ENCODE data around the gene DCTN5.

Gene DCTN5

GRCh38 chr16:23694644-23695373, 53.5 kb downstream of the DCTN5 start:
- H3K36me3 ChIP-seq (ENCODE audit: insufficient read depth, low read length) = peaks cover 3% of the 10 kb centered on the region
- peak overlapping the region; percentile 56 for H3K9ac ChIP-seq (ENCODE audit: low read depth, low read length)

DNA sequence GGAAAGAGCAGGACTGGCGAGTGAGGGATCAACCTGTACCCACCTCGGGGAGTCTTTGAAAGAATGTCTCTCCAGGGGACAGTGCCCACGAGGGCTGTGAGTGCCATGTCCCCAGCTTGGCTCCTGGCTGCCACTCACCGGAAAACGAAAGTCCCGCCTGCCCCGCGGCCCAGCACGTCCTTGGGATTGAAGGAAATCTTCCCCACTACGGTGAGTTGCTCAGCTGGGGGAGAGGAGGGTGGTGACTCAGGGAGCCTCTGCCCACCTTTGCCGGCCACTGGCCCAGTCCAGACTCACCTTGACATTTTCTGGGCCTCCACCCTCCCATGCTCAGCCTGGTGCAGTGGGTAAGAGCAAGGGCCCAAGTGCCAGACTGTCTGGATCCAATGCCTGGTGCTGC, 54.5 kb downstream of the DCTN5 start:
- Histone ChIP-seq H3K9ac (ENCODE audit: low read depth, low read length) (peak overlapping the region; percentile 56; the same call in 1 of the 2 replicates), H3K4me1 (ENCODE audit: insufficient read depth, low read length) (peaks cover 2% of the 10 kb centered on the region; the same call in 1 of the 2 replicates), H3K36me3 (ENCODE audit: insufficient read depth, low read length) (no peaks in the 10 kb centered on the region; the same call in 1 of the 2 replicates), H3K9me3 (ENCODE audit: control insufficient read depth, insufficient read depth, low read length) (no peaks in the 10 kb centered on the region)

More at GRCh38 chr16:23694644-23695373, 53.5 kb downstream of the DCTN5 start:
- Histone ChIP-seq H3K9me3 (ENCODE audit: control insufficient read depth, insufficient read depth, low read length) (no peaks in the 10 kb centered on the region), H3K4me1 (ENCODE audit: insufficient read depth, low read length) (no peaks in the 10 kb centered on the region)

GRCh38 chr16:23699100-23699499, 57.8 kb downstream of the DCTN5 start:
- Histone ChIP-seq H3K36me3 (ENCODE audit: insufficient read depth, low read length) (no peaks in the 10 kb centered on the region), H3K9me3 (ENCODE audit: control insufficient read depth, insufficient read depth, low read length) (no peaks in the 10 kb centered on the region), H3K4me1 (ENCODE audit: insufficient read depth, low read length) (peaks cover 7% of the 10 kb centered on the region; the same call in 1 of the 2 replicates), H3K9ac (ENCODE audit: low read depth, low read length) (no peak overlapping the region)

DNA sequence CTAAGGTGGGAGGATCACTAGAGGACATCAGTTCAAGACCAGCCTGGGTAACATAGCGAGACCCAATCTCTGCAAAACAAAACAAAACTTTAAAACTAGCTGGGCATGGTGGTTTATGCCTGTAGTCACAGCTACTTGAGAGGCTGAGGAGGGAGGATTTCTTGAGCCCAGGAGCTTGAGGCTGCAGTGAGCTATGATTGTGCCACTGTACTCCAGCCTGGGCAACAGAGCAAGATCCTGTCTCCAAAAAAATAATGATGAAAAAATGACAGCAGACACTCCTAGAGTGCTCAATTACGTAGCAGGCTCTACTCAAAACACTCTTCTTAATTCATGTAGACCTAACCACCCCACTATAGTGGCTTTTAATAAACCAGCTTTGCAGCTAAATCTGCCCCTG, 58.8 kb downstream of the DCTN5 start:
- peak overlapping the region; percentile 8; the same call in 1 of the 2 replicates for H3K9ac ChIP-seq (ENCODE audit: low read depth, low read length)
- no peaks in the 10 kb centered on the region for H3K36me3 ChIP-seq (ENCODE audit: insufficient read depth, low read length)
- no peaks in the 10 kb centered on the region for H3K9me3 ChIP-seq (ENCODE audit: control insufficient read depth, insufficient read depth, low read length)
- peaks cover 7% of the 10 kb centered on the region; the same call in 1 of the 2 replicates for H3K4me1 ChIP-seq (ENCODE audit: insufficient read depth, low read length)

- H3K4me1 ChIP-seq (ENCODE audit: insufficient read depth, low read length) = peaks cover 7% of the 10 kb centered on the region; the same call in 1 of the 2 replicates
- no peaks in the 10 kb centered on the region for H3K9me3 ChIP-seq (ENCODE audit: control insufficient read depth, insufficient read depth, low read length)
- no peaks in the 10 kb centered on the region for H3K36me3 ChIP-seq (ENCODE audit: insufficient read depth, low read length)
- peak overlapping the region; percentile 8; the same call in 1 of the 2 replicates for H3K9ac ChIP-seq (ENCODE audit: low read depth, low read length)
Measured at GRCh38 chr16:23700509-23700908, 59.2 kb downstream of the DCTN5 start.

DNA sequence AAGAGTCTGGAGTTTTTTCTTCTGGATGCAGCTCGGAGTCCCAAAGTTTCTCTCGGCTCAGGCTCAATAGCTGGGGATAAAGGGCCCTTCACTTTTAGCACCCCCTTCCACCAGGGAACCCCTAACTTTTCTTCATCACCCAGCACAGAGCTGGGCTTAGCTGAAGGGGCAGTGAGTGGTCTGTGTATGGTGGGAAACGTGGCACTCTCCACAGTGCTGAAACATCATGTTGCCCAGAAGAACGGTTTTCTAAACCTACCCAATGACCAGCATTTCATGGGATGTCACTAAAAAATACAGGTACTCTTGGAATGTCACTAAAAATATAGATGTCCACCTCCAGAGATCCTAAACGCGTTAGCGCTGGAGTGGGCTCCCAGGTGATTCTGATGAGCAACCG, 59.8 kb downstream of the DCTN5 start:
- H3K9me3 ChIP-seq (ENCODE audit: control insufficient read depth, insufficient read depth, low read length) = no peaks in the 10 kb centered on the region
- no peak overlapping the region for H3K9ac ChIP-seq (ENCODE audit: low read depth, low read length)
- no peaks in the 10 kb centered on the region for H3K36me3 ChIP-seq (ENCODE audit: insufficient read depth, low read length)
- peaks cover 7% of the 10 kb centered on the region; the same call in 1 of the 2 replicates for H3K4me1 ChIP-seq (ENCODE audit: insufficient read depth, low read length)

DNA sequence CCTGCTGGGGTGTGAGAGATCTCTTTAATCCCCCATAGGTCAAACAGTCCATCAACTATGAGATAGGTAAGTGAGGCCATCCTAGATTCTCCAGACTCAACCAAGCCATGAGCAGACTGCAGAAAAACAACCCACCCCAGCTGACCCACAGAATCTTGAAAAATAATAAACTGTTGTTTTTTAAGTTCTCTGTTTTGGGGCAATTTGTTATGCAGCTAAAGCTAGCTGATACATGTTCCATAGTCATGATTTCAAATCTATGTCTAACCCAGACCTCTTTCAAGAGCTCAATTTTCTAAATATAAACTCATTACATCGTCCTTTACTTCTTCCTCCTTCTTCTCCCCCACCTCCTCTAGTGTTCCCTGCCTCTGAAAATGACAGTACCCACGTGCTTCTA, 61.7 kb downstream of the DCTN5 start:
- Histone ChIP-seq H3K36me3 (ENCODE audit: insufficient read depth, low read length) (no peaks in the 10 kb centered on the region), H3K4me1 (ENCODE audit: insufficient read depth, low read length) (peaks cover 7% of the 10 kb centered on the region; the same call in 1 of the 2 replicates), H3K9ac (ENCODE audit: low read depth, low read length) (no peak overlapping the region), H3K9me3 (ENCODE audit: control insufficient read depth, insufficient read depth, low read length) (no peaks in the 10 kb centered on the region)

DNA sequence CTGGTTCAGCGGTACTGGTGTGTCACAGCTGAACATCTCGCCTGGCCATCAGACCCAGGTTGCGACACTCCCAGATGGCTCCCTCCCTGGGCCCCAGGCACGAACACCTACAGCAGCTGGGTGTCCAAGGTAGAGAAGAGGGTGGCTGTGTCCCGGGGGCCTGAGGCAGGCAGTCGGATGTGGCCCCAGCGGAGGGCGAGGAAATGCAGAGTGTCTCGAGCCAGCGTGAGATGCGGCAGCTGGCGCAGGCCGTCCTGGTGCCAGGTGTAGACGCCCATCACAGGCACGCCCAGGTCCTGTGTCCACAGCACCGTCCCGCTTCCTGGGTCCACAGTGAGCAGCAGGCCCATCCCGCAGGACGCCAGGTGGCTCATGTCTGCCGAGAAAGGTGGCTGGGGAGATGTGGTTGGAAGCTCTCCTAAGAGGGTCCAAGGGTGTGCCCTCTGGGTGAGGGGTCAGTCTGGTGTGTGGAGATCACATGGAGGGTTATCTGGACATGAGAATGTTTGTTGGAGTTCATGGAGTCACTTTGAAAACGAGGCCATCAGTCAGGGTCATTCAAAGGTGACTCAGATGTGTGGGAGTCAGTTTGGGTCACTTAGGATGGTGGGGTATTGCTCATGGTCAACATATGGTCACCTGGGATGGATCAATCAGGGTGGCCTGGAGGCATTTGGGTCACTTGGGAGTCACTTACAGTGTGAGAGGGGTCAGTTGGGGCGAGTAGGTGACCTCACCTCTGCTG, 63.7 kb downstream of the DCTN5 start:
- H3K9ac ChIP-seq (ENCODE audit: low read depth, low read length) = no peak overlapping the region
- no peaks in the 10 kb centered on the region for H3K36me3 ChIP-seq (ENCODE audit: insufficient read depth, low read length)
- H3K9me3 ChIP-seq (ENCODE audit: control insufficient read depth, insufficient read depth, low read length) = no peaks in the 10 kb centered on the region
- H3K4me1 ChIP-seq (ENCODE audit: insufficient read depth, low read length) = peaks cover 7% of the 10 kb centered on the region; the same call in 1 of the 2 replicates

- H3K4me1 ChIP-seq (ENCODE audit: insufficient read depth, low read length) = peaks cover 7% of the 10 kb centered on the region; the same call in 1 of the 2 replicates
- no peaks in the 10 kb centered on the region for H3K36me3 ChIP-seq (ENCODE audit: insufficient read depth, low read length)
- no peak overlapping the region for H3K9ac ChIP-seq (ENCODE audit: low read depth, low read length)
- H3K9me3 ChIP-seq (ENCODE audit: control insufficient read depth, insufficient read depth, low read length) = no peaks in the 10 kb centered on the region
Measured at GRCh38 chr16:23705517-23705902, 64.2 kb downstream of the DCTN5 start.

GRCh38 chr16:23706439-23706838, 65.2 kb downstream of the DCTN5 start:
- Histone ChIP-seq H3K4me1 (ENCODE audit: insufficient read depth, low read length) (no peaks in the 10 kb centered on the region), H3K36me3 (ENCODE audit: insufficient read depth, low read length) (no peaks in the 10 kb centered on the region), H3K9me3 (ENCODE audit: control insufficient read depth, insufficient read depth, low read length) (no peaks in the 10 kb centered on the region), H3K9ac (ENCODE audit: low read depth, low read length) (no peak overlapping the region)

DNA sequence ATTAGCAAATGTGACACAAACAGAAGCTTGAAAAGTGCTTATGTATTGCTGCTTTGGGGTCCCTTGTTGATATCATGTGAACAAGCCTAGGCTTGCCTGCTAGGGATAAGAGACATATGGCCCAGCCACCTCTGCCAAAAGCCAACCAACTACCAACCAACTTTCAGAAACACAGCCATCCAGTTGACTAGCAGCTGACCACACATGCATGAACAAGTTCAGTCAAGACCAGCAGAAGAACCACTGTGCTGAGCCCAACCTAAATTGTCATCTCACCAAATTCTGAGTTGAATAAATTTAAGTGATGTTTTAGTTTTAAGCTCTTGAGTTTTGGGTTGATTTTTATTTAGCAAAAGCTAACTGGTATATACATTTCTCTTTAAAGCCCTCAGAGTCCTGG, 68.3 kb downstream of the DCTN5 start:
- Histone ChIP-seq H3K4me1 (ENCODE audit: insufficient read depth, low read length) (no peaks in the 10 kb centered on the region), H3K36me3 (ENCODE audit: insufficient read depth, low read length) (no peaks in the 10 kb centered on the region), H3K9me3 (ENCODE audit: control insufficient read depth, insufficient read depth, low read length) (no peaks in the 10 kb centered on the region), H3K9ac (ENCODE audit: low read depth, low read length) (no peak overlapping the region)

DNA sequence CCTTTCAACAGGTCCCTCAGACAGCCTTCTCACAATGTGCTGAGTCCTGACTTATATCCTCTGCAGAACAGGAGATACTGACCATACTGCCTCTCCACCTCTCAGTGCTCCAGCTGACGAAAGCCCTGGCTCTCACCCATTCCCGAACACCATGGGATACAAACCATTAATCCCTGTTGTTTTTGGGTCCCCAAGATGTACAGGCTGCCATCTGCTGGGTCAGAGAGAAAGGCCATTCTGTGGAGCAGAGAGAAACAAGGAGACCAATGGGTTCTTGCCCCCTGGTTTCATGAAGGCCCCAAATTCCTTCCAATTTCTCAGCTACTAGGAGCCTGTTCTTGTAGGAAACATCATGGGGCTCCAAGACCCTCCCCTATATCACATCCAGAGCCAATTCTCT, 68.7 kb downstream of the DCTN5 start:
- Histone ChIP-seq H3K9ac (ENCODE audit: low read depth, low read length) (no peak overlapping the region), H3K4me1 (ENCODE audit: insufficient read depth, low read length) (no peaks in the 10 kb centered on the region), H3K9me3 (ENCODE audit: control insufficient read depth, insufficient read depth, low read length) (no peaks in the 10 kb centered on the region), H3K36me3 (ENCODE audit: insufficient read depth, low read length) (no peaks in the 10 kb centered on the region)

DNA sequence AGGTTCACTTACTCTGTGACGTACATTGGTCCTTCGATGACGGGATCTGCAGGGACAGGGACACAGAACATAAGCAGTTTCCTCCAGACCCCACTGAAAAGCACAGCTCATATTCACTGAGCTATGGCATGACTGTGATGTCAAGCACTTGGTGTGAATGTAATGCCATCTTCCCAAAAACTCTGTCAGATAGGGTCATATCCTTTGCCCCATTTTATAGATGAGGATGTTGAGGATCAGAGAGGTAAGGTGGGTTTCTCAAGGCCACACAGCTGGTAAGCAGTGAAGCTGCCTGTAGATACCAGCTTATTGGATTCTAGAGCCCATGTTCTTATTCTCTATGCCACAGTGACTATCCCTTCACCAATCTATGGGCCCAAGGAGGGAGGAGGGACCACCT, 69.2 kb downstream of the DCTN5 start:
- Histone ChIP-seq H3K36me3 (ENCODE audit: insufficient read depth, low read length) (no peaks in the 10 kb centered on the region), H3K4me1 (ENCODE audit: insufficient read depth, low read length) (no peaks in the 10 kb centered on the region), H3K9ac (ENCODE audit: low read depth, low read length) (no peak overlapping the region), H3K9me3 (ENCODE audit: control insufficient read depth, insufficient read depth, low read length) (no peaks in the 10 kb centered on the region)

- Histone ChIP-seq H3K4me1 (ENCODE audit: insufficient read depth, low read length) (no peaks in the 10 kb centered on the region), H3K9ac (ENCODE audit: low read depth, low read length) (no peak overlapping the region), H3K36me3 (ENCODE audit: insufficient read depth, low read length) (no peaks in the 10 kb centered on the region), H3K9me3 (ENCODE audit: control insufficient read depth, insufficient read depth, low read length) (no peaks in the 10 kb centered on the region)
Measured at GRCh38 chr16:23711785-23712184, 70.5 kb downstream of the DCTN5 start.

DNA sequence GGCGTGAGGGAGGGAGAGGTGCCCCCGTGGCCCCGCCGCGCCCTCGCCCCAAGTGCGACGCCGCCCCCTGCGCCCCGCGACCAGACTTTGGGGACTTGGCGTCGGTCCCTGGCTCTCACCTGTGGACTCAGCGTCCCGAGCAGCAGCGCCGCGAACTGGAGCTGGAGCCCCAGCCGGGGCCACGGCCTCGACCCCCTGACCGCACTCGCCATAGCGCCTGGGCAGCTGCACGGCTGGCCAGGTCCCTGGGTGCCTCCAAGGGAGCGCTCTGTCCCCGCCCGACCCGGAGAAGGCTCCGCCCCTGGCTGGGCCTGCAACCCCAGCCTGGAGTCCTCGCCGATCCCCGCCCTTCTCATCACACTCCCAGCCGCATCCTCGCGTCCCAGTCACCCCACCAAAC, 71.7 kb downstream of the DCTN5 start, which contains the start of gene ERN2:
TSS of gene ERN2 (minus strand) at position 247 of the 400 bp plus-strand sequence. CDS start at position 212, 35 bp downstream.
- H3K36me3 ChIP-seq (ENCODE audit: insufficient read depth, low read length) = no peaks in the 10 kb centered on the region
- no peaks in the 10 kb centered on the region for H3K9me3 ChIP-seq (ENCODE audit: control insufficient read depth, insufficient read depth, low read length)
- no peaks in the 10 kb centered on the region for H3K4me1 ChIP-seq (ENCODE audit: insufficient read depth, low read length)
- H3K9ac ChIP-seq (ENCODE audit: low read depth, low read length) = peak within 1 kb of the TSS; percentile 35; the same call in 1 of the 2 replicates
